Neutrophil (primary cell): Measurements from ENCODE around the gene KDM8.
A peak's percentile ranks its signal among the peaks of the same experiment; 100 is the strongest.

Experiments used
- H3K27ac ChIP-seq: fragments of 200-600 bp; sonication (generic); 2 replicates; pipeline ENCODE4 v1.5.1; 2016; ENCODE audit warnings: mild to moderate bottlenecking, moderate library complexity
- H3K27me3 ChIP-seq: fragments of 200-600 bp; sonication (generic); 2 replicates; pipeline ENCODE4 v1.6.0; 2016; ENCODE audit warnings: mild to moderate bottlenecking
- H3K36me3 ChIP-seq: fragments of 200-600 bp; sonication (generic); 2 replicates; pipeline ENCODE4 v1.5.1; 2017
- H3K4me1 ChIP-seq, 2 experiments: fragments of 200-600 bp in 1 of 2; sonication (generic) in 1 of 2; 1 replicate in 1 of 2; 2 replicates in 1 of 2; pipeline versions ENCODE4 v1.5.1 to v1.6.1; 2013 to 2016; ENCODE audit warnings: low read depth in 1 of 2, low read length in 1 of 2, mild to moderate bottlenecking in 1 of 2, moderate library complexity in 1 of 2; ENCODE audit not compliant: control insufficient read depth in 1 of 2, insufficient read depth in 1 of 2
- H3K4me3 ChIP-seq, 2 experiments: fragments of 200-600 bp in 1 of 2; sonication (generic) in 1 of 2; 1 replicate in 1 of 2; 2 replicates in 1 of 2; pipeline ENCODE4 v1.5.1; 2013 to 2016; ENCODE audit warnings: low read depth in 1 of 2, low read length in 1 of 2, mild to moderate bottlenecking in 1 of 2, moderate library complexity in 1 of 2
- H3K9me3 ChIP-seq: fragments of 200-600 bp; sonication (generic); 2 replicates; pipeline ENCODE4 v1.5.1; 2016
- CTCF ChIP-seq: fragments of 200-600 bp; sonication (generic); IDR thresholded peaks from 2 replicates; pipeline ENCODE4 v1.5.1; 2016; ENCODE audit warnings: antibody characterized with exemption

The KDM8 gene

GRCh38 chr16:27164352-27164751, 39.0 kb upstream of the KDM8 start:
- H3K27me3 ChIP-seq: no peaks in the 10 kb centered on the region
- no peak for TF ChIP-seq CTCF
- no peak overlapping the region for H3K4me3 ChIP-seq

GRCh38 chr16:27165576-27165975, 37.8 kb upstream of the KDM8 start:
- Histone ChIP-seq H3K4me1 (peaks cover 7 to 17% of the 10 kb centered on the region in 2 experiments), H3K36me3 (no peaks in the 10 kb centered on the region), H3K9me3 (no peaks in the 10 kb centered on the region), H3K4me3 (no peak overlapping the region), H3K27me3 (no peaks in the 10 kb centered on the region), H3K27ac (peak overlapping the region; percentile 77)
- TF ChIP-seq CTCF: no peak

More at GRCh38 chr16:27164352-27164751, 39.0 kb upstream of the KDM8 start:
- Histone ChIP-seq H3K9me3 (no peaks in the 10 kb centered on the region), H3K36me3 (no peaks in the 10 kb centered on the region), H3K4me1 (peaks cover 7 to 17% of the 10 kb centered on the region in 2 experiments), H3K27ac (no peak overlapping the region)

- Histone ChIP-seq H3K36me3 (no peaks in the 10 kb centered on the region), H3K27ac (no peak overlapping the region), H3K27me3 (peaks cover 7% of the 10 kb centered on the region), H3K9me3 (no peaks in the 10 kb centered on the region), H3K4me3 (no peak overlapping the region), H3K4me1 (peaks cover 7 to 17% of the 10 kb centered on the region in 2 experiments)
- TF ChIP-seq CTCF: no peak
Measured at GRCh38 chr16:27168790-27169189, 34.5 kb upstream of the KDM8 start.

- Histone ChIP-seq H3K4me1 (peaks cover 7 to 21% of the 10 kb centered on the region in 2 experiments), H3K36me3 (no peaks in the 10 kb centered on the region), H3K27ac (no peak overlapping the region), H3K9me3 (no peaks in the 10 kb centered on the region), H3K4me3 (no peak overlapping the region), H3K27me3 (peaks cover 14% of the 10 kb centered on the region)
- TF ChIP-seq CTCF: no peak
Measured at GRCh38 chr16:27169511-27170071, 33.7 kb upstream of the KDM8 start.

- no peaks in the 10 kb centered on the region for H3K36me3 ChIP-seq
- H3K27me3 ChIP-seq: peaks cover 14% of the 10 kb centered on the region
- no peak for TF ChIP-seq CTCF
- no peak overlapping the region for H3K4me3 ChIP-seq
- peaks cover 0 to 5% of the 10 kb centered on the region in 2 experiments for H3K4me1 ChIP-seq
- H3K27ac ChIP-seq: no peak overlapping the region
- no peaks in the 10 kb centered on the region for H3K9me3 ChIP-seq
Measured at GRCh38 chr16:27171584-27171983, 31.7 kb upstream of the KDM8 start.
